ENCODE results near the gene VGLL4.
"Not testable (repeated sequence)": the region's sequence is repeated elsewhere in the genome, so short reads cannot be mapped to it uniquely, and the experiment has no call there.

Gene VGLL4, protein sequence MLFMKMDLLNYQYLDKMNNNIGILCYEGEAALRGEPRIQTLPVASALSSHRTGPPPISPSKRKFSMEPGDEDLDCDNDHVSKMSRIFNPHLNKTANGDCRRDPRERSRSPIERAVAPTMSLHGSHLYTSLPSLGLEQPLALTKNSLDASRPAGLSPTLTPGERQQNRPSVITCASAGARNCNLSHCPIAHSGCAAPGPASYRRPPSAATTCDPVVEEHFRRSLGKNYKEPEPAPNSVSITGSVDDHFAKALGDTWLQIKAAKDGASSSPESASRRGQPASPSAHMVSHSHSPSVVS

GRCh38 chr3:11643605-11644087, at the start of gene VGLL4:
Gene VGLL4 (minus strand): TSS chr3:11643915. CDS start chr3:11643518, 397 bp downstream.
- DNase-seq = peak; percentile 90

DNA sequence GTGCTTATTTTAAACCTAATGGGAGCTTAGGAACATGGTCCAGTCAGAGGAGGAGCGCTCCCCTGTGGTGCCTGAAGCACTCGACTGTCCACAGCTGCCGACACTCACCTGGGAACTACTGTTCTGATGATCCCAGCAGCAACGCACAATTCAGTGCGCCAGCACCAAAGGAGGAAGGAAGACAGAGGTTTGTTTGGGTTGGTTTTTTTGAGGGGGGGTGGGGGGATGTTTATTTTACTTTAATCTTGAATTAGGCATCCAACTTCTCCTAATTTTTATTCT, 48.8 kb upstream of the VGLL4 start:
- no peak for DNase-seq

DNA sequence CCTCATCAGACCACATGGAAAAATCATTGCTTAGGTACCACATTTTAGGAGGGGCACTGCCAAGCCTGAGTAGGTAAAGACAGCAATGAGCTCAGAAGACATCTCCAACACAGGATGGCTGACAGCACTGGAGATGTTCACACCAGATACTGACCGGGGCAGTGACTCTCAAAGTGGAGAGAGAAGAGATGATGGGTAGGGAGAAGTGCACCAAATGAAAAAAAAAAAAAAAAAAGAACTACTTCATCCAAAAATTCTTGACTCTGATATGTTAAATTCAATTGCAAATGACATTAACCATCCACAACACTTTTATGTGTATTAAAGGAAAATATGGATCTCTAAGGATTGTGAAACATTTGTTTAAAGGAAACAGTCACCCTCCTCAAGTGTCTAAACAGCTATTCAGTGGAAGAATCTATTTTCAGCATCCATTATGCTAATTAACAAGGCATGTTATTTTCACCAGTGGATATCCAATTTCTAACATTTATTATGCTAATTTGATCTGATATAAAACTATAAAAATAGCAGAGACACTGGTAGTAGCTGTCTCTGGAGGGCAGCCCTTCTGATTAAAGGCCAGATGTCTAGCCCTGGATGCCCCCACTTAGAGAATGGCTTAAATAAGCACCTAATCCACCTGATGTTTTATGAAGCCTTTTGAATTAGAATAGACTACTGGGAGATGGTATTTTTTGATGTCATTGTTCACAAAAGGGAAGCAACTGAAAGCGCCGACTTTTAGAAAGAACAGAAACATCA, 48.2 kb upstream of the VGLL4 start:
- no peak for DNase-seq

- no peak for DNase-seq
Measured at GRCh38 chr3:11690863-11691766, 47.4 kb upstream of the VGLL4 start.

DNA sequence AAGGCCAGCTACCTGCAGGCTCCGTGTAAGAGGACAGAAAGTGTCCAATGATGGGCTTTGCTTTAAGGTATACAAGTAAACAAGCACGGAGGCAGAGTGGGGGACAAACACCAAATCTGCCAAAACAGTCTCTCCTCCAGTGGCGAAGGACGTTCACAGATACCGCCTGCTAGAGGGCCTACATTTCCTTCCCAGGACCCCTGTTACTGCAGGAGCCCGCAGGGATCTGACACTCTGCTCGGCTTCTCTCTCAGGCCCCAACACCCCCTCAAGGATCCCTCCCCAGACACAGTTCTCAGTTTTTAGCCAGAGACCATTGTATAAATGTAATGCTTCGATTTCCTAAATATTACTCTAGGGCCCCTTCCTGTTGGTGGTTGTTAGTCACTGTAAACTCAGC, 46.0 kb upstream of the VGLL4 start:
- no peak for DNase-seq

GRCh38 chr3:11684980-11685379, 41.3 kb upstream of the VGLL4 start:
- not testable (repeated sequence) for DNase-seq

GRCh38 chr3:11680509-11680908, 36.8 kb upstream of the VGLL4 start:
- no peak for DNase-seq

GRCh38 chr3:11679964-11680363, 36.2 kb upstream of the VGLL4 start:
- DNase-seq = no peak

DNA sequence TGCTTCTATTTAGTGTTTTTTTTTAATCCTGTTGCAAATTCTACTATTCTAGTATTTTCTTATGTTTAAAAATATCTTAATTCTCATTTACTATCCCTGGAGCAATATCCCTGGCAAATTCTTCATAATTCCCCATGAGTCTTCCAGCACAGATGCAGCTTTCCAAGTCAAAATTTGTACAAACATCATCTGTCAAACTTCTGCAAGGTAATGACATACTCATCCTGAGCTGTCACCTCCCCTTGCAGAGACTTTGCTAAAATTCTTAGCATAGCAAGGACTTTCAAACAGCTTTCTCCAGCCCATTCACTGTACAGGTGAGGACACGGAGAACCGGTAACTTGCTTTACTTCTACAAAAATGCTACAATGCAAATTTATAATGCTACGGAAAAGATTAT, 28.6 kb upstream of the VGLL4 start:
- DNase-seq = no peak

DNA sequence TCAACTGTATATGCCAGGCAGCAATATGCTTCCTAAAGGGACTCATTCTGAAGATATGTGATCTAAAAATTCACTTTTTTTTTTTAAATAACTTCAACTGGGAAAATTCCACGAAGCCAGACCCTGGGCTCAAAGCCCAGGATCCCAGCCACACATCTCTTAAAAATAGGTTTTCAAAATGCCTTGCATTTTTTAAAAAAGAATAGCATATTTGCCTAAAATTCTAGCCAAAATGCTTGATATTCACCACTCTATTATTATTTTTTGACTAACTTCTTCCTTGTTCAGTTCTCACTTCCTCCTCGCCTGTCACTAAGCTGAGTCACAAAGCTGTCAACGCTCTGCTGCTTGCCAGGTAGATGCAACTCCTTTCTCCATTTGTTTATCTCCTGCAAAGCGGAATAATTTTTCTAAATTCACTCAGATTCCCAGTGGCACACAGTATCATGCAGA, 28.0 kb upstream of the VGLL4 start:
- no peak for DNase-seq

DNA sequence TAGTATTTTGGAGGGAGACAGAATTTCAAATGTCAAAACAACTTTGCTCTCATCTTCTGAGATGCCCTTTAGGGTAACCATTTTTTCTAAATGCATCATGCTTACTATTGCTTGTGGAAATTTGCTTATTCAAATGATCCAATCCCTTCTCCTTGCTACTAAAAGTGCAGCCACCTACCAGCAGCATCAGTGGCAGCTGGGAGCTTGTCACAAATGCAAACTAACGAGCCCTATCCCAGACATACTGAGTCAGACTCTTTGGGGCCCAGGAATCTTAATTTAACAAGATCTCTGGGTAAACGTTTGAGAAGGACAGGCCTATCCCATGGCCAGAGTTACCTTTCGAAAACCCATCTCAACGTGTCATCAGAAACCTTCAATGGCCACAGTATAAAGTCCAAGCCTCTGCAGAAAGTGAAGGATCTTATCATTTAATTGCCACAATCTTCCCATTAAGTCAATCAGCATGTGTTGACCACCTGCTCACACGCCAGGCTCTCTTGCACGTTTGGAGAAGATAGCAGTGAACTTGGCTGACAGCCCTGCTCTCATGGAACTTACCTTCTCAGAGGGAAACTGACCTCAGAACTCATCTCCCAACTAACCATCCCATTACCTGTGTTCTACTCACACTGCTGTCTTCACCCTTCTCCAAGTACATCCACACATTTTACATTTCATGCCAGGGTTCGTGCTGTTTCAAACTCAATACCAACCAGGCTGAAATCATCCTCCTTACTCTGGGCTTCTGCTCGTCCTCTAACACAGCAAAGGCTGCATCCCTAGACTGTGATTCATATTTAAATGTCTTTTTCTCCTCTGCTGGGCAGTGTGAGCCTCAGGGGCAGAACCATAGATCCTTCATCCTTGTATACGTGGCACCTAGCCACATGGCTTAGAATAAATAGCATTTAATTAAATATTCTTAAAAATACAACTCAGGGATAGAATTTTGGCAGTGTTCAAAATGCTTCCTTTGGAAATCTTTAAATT, 24.8 kb upstream of the VGLL4 start:
- peak; percentile 80 for DNase-seq

- DNase-seq = no peak
Measured at GRCh38 chr3:11665331-11665730, 21.6 kb upstream of the VGLL4 start.

DNA sequence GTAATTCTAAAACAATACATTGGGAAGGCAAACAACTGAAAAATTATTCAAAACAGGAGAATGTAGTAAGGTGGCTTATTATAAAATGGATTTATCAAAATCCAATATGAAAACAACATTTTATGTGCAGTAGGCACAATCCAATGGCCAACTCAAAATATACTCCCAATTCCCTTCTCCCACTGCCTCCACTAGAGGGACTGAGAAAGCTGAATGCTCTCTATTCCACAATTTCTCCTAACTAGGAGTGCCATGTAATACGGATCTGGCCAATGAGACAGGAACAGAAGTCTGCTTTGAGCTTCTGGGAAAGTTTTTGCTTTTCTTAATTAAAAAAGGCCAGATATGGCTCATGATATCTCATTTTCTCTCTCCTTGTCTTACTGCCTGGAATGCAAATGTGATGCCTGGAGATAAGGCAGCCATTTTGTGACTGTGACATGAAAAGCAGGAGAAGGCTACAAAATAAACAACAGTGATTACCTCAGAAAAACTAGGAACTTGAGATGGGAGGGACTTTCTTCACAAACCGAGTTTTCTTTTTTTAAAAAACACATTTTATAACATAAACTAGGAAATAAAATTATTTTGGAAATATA, 18.8 kb upstream of the VGLL4 start:
- DNase-seq = no peak

DNA sequence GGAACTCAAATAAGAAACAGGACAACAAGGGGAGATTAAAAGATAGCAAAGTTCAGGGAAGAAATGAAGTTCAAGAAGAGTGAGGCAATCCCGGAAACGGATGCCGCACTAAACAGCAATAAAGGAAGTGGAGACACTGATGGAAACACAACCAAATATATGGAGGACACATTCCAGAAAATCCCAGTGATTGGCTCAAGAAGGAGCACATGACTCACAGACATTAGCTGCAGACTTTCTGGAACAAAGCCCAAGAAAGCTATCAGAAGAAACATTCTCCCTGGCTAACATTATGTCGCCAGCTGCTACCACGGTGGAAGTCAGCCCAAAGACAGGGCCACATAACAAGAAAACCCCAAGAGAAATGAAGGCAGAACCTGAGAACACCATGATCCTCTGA, 18.1 kb upstream of the VGLL4 start:
- DNase-seq = no peak

- DNase-seq = no peak
Measured at GRCh38 chr3:11661052-11661656, 17.4 kb upstream of the VGLL4 start.

GRCh38 chr3:11660242-11660641, 16.5 kb upstream of the VGLL4 start:
- no peak for DNase-seq

GRCh38 chr3:11658180-11658579, 14.5 kb upstream of the VGLL4 start:
- no peak for DNase-seq

GRCh38 chr3:11655196-11655928, 11.6 kb upstream of the VGLL4 start:
- peak; percentile 9 for DNase-seq

- no peak for DNase-seq
Measured at GRCh38 chr3:11654166-11654565, 10.5 kb upstream of the VGLL4 start.

GRCh38 chr3:11653298-11654055, 9.8 kb upstream of the VGLL4 start:
- no peak for DNase-seq
